Right kidney (tissue), 1 donor: ENCODE measurements around the gene HEPN1.
A peak's percentile ranks its signal among the peaks of the same experiment; 100 is the strongest.
"Not testable (repeated sequence)": the region's sequence is repeated elsewhere in the genome, so short reads cannot be mapped to it uniquely, and the experiment has no call there.

Experiments used
- DNase-seq: peaks from one replicate; pipeline ENCODE4 v3.0.0-alpha.2; 2016

HEPN1 gene

DNA sequence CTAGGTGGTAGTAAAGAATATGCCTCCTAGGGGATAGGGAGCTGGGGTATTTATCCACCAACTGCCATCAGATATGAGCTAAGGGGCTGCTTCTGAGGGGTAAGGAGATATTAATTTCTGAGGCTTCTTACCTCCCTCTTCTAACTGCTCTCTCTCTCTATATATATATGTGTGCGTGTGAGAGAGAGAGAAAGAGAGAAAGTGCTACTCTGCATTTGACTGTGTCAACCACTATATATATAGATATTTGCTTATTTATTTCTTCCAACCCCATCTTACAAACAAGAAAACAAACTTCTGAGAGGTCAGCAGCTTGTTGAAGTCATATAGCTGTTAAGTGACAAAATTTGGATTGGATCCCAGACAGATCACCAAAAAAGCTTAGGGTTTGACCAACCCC lies 22.7 kb downstream of the HEPN1 start:
- no peak for DNase-seq

DNA sequence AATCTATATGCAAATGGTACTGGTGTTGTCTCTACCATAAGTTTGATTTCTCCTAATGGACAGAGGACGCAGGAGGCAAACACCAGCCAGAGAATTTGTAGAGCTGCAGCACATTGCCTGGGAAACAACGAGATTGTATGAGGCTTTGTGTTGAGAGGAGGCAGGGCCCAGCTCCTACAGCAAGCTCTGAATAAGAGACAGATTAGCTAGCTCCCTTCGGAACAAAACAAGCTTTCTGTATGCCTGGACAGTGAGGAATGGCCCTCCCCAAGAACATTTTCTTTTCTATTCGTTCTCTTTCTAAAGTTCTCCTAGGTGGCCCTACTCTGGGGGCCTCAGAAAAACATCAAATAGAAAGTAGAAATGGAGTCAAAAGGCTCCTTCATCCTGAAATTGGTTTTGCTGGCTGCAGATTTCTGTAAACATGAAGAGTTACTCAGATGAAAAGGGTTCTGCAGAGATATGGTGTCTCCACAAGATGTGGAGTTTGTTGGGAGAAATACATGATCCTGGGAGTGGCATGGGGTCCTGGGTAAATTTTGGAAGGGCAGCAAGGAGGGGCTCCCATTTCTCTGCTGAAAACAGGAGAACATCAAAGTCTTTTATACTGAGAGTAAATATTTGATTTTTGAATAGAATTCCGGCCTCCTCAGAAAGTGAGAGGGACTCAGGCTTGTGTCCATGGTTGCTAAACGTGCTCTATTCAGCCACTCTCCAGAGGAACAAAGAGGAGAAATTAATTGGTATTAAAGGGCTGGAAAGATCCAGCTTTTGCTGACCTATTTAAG lies 23.6 kb downstream of the HEPN1 start:
- no peak for DNase-seq

DNA sequence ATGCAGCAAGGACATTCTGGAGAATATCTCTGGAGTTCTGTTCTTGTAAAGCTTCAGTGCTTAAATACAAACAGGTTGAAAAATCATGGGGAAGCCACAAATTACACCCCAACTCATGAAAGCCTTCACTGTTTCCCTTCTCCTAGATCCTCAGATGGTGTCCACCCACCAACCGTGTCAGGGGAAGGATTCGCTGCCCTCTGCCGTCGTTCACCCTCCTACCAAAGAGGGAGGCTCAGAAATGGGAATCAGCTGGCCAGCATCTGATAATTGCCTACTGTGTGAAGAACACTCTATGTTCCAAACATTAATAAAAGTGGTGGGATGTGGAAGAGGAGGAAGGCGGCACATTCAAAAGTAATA lies 24.2 kb downstream of the HEPN1 start:
- no peak for DNase-seq

DNA sequence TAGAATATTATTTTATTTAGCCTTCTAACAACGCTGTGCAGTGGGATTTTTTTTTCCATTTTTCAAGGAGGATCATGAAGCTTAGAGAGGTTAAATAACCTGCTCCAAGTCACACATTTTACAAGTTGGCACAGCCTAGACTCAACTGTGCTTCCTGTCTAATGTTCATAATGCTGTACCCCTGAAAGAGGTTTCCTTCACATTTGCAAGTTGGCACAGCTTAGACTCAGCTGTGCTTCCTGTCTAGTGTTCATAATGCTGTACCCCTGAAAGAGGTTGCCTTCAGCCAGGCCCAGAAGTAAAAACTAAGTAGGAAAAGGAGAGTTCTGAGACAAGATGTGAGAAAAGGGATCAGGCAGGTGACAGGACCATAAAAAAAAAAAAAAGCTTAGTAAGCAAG lies 24.7 kb downstream of the HEPN1 start:
- DNase-seq = no peak

DNA sequence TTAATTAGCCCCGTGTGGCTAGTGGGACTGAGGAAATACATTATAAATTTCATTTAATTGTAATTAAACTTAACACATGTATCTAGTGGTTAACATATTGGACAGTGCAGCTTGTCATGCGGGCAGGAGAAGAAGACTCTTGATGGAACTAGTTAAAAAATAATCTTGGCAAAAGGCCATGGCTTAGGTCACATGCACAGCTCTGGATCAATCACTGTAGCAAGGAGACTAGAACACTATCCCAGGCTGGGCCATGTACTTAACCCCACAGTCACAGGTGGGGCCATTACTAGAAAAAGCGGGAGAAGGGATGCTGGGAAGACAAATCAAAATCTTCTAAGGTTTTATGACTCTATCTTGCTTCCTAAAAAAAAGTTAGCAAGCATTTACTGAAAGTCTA lies 25.5 kb downstream of the HEPN1 start:
- no peak for DNase-seq

DNA sequence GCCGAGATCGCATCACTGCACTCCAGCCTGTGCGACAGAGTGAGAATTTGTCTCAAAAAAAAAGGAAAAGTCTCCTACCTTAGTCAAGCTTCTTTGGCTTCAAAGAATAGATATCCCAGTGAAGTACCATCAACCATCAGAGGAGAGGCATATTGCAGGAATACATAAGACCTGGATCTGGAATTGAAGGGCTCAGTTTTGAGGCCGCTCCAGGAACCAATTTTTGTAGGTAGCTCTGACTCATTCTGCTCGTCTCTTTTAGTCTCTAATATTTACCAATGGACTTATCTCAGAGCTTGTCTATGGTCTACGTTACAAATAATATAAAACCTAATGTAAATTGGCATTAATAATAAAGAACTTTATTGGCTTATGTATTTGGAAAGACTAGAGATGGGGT lies 26.8 kb downstream of the HEPN1 start:
- DNase-seq = no peak

DNA sequence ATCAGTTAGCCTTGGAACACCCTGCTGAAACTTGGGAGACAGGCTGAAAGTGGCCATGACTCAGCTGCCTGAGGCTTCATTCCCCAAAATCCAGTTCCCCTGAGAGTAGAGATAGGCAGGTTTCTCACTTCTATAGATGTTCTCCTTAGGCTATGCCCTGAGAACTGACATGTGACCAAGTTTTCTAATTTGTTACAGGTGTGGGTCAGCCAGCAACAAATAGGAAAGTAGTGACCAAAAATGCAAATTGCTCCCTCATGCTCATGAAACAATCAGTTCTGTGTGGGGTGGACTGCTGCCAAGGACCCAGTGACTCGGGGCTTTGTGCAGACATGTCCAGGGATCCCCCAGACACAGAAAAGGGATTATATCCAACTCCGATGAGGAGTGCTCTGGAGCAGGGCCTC lies 27.7 kb downstream of the HEPN1 start:
- DNase-seq = no peak

DNA sequence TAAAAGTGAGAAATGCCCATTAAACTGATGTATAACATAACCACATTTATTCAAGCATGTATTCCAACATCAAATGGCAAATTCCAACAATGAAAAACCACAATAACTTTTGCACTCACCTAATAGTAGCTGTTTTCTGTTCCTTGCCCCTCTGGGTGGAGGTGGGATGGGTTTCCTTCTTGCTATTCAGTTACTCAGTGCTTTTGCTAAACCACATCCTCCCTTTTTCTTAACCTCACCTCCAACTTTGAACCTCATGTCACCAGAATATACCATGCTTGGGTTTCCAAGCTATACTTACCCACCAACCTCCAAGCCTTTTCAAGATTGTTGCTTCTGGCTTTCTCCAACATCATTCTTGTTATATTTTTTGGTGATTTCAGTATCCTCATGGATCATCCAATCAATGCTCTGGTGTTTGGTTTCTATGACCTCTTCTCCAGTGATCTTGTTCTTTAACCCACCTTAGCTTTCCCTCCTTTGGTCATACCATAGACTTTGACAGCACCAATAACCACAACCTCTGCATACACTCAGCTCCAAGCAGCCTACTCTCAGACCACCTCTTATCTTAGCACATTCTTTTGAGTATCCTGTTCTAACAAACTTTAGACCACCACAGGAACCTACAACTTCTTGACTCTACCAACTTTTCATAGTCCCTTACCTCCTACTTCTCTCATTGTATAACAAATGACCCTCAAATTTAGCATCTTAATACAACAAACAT lies 31.7 kb downstream of the HEPN1 start:
- DNase-seq = no peak

DNA sequence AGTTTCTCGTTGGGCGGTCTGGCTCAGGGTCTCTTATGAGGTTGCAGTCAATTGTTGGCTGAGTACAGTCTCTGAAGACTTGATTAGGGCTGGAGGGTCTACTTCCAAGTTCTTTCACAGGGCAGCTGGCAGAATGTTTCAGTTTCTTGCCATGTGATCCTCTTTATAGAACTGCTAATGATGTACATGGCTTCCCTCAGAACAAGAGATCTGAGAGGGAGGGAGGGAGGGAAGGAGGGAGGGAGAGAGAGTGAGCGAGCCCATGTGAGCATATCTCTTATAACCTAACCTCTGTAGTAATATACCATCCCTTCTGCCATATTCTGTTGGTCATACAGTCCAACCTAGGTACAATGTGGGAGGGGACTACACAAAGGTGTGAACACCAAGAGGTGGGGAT lies 32.3 kb downstream of the HEPN1 start:
- DNase-seq = no peak

DNA sequence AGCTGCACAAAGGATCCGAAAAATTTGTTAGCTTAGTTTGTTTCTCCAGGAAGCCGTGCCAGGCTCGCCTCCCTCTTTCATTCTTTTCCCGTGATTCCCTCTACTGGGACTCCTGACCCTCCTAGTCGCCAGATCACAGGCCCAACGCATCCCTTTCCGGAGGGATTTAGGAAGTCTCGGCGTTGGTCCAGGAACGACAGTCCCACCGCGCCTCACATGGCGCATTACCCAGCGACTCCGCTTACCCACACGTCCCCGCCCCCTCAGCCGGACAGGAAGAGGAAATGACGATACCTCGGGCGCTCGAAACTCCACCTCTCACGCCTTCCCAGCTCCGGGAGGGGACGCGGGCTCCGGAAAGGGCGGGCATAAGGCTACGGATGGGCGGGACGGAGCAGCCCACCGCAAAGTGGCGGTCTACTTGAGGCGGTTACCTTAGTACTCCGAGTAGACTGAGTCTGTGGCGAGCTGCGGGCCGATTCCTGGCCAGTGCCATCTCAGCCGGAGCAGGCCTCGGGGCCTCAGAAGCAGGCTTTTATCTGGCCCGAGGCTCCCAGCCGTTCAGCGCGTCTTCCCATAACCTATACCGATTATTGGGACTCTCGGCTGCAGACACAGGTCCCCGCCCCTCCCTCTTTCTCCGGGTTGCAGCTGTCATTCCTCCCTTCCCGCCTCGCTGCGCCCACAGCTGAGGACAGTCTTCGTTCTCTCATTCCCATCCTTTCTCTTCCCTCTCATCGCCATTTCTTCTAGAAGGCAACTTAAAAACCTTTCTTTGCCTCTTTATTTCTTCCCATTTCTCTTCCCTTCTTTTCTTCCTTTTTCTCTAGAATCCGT lies 34.9 kb downstream of the HEPN1 start, which contains the start of gene CCDC15:
TSS of gene CCDC15 (plus strand) at position 450 of the 837 bp plus-strand sequence. CDS start 531 bp downstream, outside the sequence.
- DNase-seq = peak; percentile 90

DNA sequence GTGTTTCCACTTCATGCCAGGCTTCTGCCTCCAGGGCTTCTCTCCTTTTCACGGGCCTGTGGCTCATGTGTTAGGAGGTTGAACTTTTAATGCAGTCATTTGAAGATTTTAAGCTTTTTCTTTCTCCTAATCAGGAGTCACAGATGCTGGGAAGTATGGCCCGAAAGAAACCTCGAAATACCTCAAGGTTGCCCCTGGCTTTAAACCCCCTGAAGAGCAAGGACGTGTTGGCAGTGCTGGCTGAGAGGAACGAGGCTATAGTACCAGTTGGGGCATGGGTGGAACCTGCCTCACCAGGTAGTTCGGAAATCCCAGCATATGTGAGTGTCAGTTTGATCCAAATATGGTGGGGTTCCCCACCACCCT lies 35.5 kb downstream of the HEPN1 start:
- DNase-seq = no peak

DNA sequence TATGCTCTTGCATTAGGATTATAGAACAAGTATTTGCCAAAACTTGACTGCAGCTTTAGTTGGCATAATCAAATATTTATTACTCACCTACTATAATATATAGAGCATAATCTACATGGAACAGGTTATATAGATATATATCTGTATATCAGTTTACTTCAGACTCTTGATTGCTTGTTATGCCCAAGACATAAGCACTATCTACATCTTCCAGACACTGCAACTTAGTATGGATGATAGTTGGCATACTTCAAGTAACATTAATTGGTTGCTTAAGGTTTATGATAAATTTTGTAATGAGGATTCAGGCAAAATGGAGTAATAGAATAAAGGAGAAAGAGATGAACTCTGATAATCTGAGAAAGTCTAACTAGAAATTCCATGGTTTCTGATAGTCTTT lies 36.0 kb downstream of the HEPN1 start:
- no peak for DNase-seq

DNA sequence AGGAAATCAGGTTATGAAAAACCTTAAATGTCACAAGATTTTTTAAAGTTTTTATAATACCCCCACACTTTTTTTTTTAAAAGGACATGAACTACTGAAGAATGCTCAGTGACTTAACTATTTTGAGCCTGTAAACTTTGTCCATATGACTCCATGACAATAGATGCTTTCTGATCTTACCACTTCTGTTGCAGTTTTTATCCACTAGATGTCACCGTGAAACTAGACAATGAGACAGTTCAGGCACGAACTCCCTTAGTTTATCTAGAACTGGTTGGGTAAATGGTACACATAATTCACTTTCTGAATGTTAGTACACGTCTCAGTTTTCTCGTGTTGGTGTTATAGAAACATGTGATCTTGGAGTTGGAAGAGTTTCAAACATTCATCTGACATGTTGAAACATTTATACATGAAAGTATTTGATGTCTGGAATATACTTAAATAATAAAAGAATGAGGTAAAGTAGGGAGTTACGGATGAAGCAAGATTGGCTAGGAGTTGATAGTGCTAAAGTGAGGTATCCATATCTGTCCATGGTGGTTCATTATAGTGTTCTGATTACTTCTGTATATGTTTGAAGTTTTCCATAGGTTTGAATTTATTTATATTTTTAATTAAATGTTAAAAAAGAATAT lies 43.0 kb downstream of the HEPN1 start:
- DNase-seq = peak; percentile 11

DNA sequence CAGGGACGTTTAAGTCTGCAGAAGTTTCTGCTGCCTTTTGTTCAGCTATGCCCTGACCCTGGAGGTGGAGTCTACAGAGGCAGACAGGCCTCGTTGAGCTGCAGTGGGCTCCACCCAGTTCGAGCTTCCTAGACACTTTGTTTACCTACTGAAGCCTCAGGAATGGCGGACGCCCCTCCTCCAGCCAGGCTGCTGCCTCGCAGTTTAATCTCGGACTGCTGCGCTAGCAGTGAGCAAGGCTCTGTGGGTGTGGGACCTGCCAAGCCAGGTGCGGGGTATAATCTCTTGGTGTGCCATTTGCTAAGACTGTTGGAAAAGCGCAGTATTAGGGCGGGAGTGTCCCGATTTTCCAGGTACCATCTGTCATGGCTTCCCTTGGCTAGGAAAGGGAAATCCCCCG lies 49.1 kb downstream of the HEPN1 start:
- DNase-seq = not testable (repeated sequence)
